Medulla oblongata (tissue), 1 donor: ENCODE data around the gene GRIK1.

Source experiments
- DNase-seq: peaks from one replicate; pipeline ENCODE4 v3.0.0-alpha.2; 2015; ENCODE audit errors: extremely low spot score

GRIK1 gene

DNA sequence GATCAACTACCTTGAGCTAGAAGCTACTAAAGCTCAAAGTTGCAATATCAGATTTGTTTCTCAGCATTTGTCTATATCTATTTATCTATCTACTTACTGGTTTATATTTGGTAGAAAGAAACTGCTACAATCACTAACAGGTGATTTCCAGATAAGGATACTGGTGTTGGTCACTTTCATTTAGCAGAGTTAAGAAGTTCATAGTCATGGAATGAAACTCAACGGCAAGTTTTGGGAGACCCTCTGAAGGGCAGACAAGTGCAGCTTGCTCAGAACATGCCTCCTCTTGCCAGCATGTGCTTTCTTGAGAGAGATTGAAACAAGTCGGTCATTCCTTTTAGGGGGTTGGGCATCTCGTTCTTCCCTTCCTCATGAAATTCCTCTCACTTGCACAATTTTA, 296.5 kb downstream of the GRIK1 start:
- DNase-seq: no peak

- DNase-seq: no peak
Observed at GRCh38 chr21:29642551-29643245, 297.1 kb downstream of the GRIK1 start.

GRCh38 chr21:29641635-29642550, 297.9 kb downstream of the GRIK1 start:
- no peak for DNase-seq

- no peak for DNase-seq
Observed at GRCh38 chr21:29641001-29641634, 298.7 kb downstream of the GRIK1 start.

DNA sequence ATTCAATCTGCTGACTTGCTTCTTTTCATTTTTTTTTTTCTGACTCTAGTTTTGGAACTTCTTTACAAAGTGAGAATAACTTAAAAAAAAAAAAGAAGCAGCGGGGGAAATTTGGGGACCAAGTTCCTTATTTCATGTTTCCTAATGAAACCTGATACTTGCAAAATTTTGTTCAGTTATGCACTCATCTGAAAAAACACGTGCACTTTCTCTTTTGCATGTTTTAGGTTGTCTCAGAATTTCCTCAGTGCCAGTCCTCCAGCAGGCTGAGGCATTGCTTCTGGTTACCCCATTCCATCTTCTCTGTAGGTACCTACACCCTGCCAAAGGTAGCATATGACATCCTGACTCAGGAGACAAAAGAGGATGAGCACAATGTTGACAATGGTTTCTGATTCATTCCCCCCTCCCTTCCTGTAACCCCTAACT, 299.7 kb downstream of the GRIK1 start:
- DNase-seq: no peak

GRCh38 chr21:29639366-29640079, 300.3 kb downstream of the GRIK1 start:
- DNase-seq: no peak

DNA sequence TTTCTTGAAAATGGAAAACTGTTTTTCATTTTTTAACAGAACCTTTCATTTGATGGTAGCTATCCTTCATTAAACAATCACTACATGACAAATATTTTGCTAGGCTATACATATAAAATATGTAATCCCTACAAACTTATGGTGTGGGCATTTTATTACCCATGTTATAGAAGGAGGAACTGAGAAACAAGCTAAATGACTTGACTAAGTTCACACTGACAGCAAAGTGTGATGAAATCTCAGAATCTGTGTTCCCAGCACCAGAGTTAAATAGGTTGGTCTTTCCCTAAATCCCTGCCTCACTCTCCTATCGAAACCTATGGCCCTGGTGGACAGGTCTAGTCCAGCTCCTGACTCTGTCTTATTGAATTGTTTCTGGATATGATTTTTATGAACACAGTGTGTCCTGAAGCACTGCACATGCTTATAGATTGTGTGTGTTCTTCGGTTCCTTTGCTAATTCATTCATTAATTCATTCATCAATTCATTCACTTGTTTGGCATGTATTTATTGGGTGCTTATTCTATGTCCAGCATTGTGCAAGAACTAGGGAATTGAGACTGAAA, 301.0 kb downstream of the GRIK1 start:
- no peak for DNase-seq

DNA sequence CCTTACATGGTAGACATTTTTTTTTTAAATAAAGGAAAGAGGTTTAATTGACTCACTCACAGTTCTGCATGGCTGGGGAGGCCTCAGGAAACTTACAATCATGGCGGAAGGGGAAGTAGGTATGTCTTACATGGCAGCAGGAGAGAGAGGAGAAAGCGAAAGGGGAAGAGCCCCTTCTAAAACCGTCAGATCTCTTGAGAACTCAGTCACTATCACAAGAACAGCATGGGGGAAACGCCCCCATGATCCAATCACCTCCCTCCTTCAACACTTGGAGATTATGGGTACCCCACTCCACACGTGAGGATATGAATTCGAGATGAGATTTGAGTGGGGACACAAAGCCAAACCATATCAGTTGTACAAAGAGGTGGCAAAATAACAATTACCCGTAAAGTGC, 301.7 kb downstream of the GRIK1 start:
- DNase-seq: no peak

DNA sequence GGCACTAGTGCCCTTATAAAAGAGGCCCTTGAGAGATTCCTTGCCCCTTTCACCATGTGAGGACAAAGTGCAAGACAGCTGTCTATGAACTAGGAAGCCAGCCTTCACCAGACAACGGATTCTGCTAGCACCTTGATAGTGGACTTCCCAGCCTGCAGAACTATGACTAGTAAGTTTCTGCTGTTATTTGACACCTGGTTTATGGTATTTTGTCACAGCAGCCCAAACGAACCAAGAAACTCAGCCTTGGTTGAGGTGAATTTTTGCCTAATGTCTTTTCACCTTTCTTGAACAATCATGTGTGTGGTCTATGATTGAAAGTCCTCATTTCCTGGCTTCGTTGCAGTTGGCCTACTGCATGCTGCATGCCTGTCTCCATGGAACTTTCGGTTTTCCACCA, 302.2 kb downstream of the GRIK1 start:
- no peak for DNase-seq

DNA sequence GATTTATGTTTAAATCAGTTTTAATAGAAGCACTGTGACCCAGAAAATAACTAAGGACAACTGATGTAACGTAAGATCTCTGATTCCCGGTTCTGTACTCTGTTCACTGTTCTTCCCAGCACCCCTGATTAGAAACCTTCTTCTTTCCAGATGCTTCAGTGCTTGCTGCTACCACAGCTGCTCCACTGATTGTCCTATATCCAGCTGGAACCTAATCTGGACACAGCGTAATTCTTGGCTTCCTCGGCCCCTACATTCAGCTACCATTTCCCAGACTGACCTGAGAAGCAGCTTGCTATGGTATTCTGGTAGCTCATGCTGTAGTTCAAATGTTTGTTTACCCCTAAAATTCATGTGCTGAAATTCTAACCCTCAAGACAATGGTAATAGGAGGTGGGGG, 302.7 kb downstream of the GRIK1 start:
- DNase-seq: no peak

DNA sequence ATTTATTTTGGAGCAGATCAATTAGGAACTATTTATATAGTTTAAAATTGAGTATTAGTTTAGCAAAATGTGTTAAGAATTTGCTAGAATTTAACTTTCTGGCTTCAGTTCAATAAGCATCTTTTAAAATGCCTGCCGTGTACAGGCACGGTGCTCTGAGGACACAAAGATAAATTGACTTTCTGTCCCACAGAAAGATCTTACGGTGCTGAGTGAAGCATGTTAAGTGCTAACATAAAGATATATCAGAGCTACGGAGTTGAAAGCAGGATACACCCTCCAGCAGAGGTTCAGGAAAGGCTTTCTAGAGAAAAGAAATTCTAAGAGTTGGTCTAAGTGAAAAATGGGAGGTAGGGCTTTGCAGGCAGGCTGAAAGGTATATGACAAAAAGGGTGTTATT, 305.4 kb downstream of the GRIK1 start:
- no peak for DNase-seq

DNA sequence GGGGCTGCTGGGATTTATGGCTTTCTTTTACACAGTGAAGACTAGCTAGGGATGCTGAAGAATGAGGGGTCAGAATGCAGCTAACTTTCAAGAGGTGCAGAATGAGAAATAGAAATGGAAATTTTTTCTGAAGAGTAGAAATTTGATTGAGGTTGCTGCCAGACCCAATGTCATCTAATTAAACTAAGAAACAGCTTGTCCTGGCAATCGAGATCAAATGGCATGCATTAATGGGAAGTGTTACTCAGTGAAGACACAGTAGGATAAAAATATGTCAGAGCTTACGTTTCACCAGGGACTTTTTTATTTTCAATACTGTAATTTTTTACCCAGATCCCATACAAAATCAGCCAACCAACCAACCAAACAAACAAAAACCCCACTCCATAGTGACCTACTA, 306.0 kb downstream of the GRIK1 start:
- DNase-seq: no peak

DNA sequence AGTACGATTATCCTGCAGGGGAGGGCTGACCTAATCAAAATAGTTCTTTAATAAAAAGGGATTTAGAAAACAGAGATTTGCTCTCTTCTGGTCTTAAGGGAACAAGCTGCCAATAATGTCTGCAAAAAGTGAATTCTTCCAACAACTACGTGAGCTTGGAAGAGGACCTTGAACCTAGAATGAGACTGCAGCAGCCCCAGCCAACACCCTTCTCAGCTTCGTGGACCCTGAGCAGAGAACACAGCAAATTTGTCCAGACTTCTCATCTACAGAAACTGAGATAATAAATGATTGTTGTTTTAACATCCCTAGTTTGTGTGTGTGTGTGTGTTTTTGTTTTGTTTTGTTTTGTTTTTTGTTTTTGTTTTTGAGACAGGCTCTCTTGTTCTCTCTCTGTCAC, 309.4 kb downstream of the GRIK1 start:
- no peak for DNase-seq

GRCh38 chr21:29627905-29628304, 311.9 kb downstream of the GRIK1 start:
- DNase-seq: no peak

DNA sequence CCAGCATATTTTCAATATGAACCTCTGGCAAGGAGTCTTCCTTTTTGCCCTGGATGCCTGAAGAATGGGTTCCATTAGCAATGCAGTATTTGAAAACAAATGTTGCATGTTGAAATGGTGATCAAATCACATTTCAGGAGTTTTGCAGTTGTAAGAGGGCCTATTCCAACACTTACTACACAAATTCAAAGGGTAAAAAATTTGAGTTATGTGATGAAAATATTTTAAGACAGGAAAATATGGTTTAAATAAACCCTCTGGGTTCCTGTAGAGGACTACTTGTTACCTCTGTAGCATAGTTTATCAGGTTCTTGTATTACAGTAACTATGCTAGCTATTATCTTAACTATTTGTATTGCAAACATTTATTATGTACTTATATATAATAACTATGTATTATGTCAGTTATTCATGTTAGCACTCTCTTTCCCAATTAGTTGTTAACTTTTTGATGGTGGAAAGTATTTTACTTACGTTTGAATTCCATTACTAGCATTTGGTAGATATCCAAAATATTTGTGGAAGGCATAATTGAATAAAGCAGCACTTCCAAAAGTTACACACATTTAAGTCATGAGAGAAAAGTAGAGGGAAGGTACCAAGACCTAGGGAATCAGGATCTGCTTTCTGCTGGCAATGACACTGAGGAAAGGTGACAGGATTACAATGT, 312.9 kb downstream of the GRIK1 start:
- no peak for DNase-seq

DNA sequence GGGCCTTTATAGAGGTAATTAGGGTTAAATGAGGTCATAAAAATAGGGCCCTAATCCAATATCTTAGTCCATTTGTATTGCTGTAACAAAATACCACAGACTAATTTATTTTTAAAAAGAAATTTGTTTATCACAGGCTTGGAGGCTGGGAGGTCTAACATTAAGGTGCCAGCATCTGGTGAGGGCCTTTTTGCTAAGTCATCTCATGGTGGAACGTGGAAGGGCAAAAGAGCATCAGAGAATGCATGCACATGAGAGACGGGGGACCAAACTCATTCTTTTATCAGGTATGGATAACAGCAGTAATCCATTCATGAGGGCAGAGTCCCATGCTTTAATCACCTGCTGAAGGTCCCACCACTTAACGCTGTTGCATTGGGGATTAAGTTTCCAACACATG, 313.8 kb downstream of the GRIK1 start:
- DNase-seq: no peak

GRCh38 chr21:29624776-29625175, 315.0 kb downstream of the GRIK1 start:
- no peak for DNase-seq

- no peak for DNase-seq
Observed at GRCh38 chr21:29621525-29621924, 318.3 kb downstream of the GRIK1 start.

- no peak for DNase-seq
Observed at GRCh38 chr21:29616209-29616751, 323.5 kb downstream of the GRIK1 start.

DNA sequence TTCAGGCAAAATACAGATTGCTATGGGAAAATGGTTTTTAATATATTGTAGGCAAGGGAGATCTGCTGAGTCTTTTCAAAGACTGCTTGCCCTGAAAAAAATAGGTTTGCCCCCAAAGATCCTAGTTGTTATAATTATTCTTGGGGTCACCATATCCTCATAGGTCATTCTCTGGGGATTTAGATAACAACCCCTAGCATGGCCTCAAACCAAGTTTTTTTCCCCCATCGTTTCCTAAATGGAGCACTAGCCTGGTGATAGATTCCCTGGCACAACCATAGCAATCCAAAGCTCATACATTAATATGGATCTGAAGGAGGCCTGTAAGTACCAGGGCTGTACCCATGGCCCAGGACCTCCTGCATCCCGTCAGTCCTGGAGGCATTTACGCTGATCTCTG, 325.9 kb downstream of the GRIK1 start:
- no peak for DNase-seq

DNA sequence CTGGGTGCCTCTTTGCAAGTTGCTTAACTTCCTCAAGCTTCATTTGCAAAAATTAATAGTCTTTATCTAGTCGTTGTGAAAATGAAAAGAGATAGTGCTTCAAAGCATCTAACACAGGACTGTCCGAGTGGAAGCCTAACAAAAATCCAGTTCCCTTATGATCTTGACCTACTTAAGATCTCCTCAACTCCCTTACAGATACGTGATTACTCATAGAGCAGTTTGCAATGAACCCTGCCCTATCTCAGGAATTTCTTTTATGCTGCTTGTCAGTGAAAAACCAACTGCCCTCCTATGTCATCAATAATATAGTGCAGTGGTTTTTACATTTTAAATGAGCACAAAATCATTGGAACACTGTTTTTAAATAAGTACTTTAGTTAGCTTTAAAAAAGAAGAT, 326.8 kb downstream of the GRIK1 start:
- DNase-seq: no peak
